Activated effector memory CD4-positive, alpha-beta T cell treated with anti-CD3 and anti-CD28 coated beads, Interleukin-2, amount 50 U/mL, for 16 hours (primary cell): ENCODE results near the gene UNG.
A peak's percentile ranks its signal among the peaks of the same experiment; 100 is the strongest.
"Not testable (repeated sequence)": the region's sequence is repeated elsewhere in the genome, so short reads cannot be mapped to it uniquely, and the experiment has no call there.

ENCODE experiments used
- DNase-seq: peaks from one replicate; pipeline ENCODE4 v3.0.0-alpha.2; 2020

UNG gene

GRCh38 chr12:109124878-109125648, 27.7 kb downstream of the UNG start:
- no peak for DNase-seq

- DNase-seq: no peak
Observed at GRCh38 chr12:109125791-109126190, 28.4 kb downstream of the UNG start.

- DNase-seq: no peak
Observed at GRCh38 chr12:109126784-109127183, 29.4 kb downstream of the UNG start.

GRCh38 chr12:109127533-109128242, 30.3 kb downstream of the UNG start:
- no peak for DNase-seq

- no peak for DNase-seq
Observed at GRCh38 chr12:109130297-109131153, 33.1 kb downstream of the UNG start.

- no peak for DNase-seq
Observed at GRCh38 chr12:109131154-109132050, 34.0 kb downstream of the UNG start.

GRCh38 chr12:109134186-109134917, 37.0 kb downstream of the UNG start:
- DNase-seq: no peak

GRCh38 chr12:109137055-109137454, 39.7 kb downstream of the UNG start:
- DNase-seq: no peak

- no peak for DNase-seq
Observed at GRCh38 chr12:109139360-109139759, 42.0 kb downstream of the UNG start.

GRCh38 chr12:109139791-109140190, 42.4 kb downstream of the UNG start:
- DNase-seq: no peak

GRCh38 chr12:109140560-109140959, 43.2 kb downstream of the UNG start:
- DNase-seq: no peak

- DNase-seq: no peak
Observed at GRCh38 chr12:109144224-109144623, 46.8 kb downstream of the UNG start.

- not testable (repeated sequence) for DNase-seq
Observed at GRCh38 chr12:109147126-109147525, 49.7 kb downstream of the UNG start.

GRCh38 chr12:109147954-109148353, 50.6 kb downstream of the UNG start:
- no peak for DNase-seq

- no peak for DNase-seq
Observed at GRCh38 chr12:109150124-109150640, 52.8 kb downstream of the UNG start.

- no peak for DNase-seq
Observed at GRCh38 chr12:109151457-109151856, 54.1 kb downstream of the UNG start.

- no peak for DNase-seq
Observed at GRCh38 chr12:109153821-109154441, 56.5 kb downstream of the UNG start.

- peak; percentile 92 for DNase-seq
Observed at GRCh38 chr12:109154451-109155438, 57.3 kb downstream of the UNG start.

GRCh38 chr12:109156036-109156435, 58.6 kb downstream of the UNG start:
- DNase-seq: no peak

- DNase-seq: no peak
Observed at GRCh38 chr12:109156586-109156985, 59.2 kb downstream of the UNG start.
